ENCODE measurements around the gene EPB41L4A.
A peak's percentile ranks its signal among the peaks of the same experiment; 100 is the strongest.

Gene EPB41L4A

DNA sequence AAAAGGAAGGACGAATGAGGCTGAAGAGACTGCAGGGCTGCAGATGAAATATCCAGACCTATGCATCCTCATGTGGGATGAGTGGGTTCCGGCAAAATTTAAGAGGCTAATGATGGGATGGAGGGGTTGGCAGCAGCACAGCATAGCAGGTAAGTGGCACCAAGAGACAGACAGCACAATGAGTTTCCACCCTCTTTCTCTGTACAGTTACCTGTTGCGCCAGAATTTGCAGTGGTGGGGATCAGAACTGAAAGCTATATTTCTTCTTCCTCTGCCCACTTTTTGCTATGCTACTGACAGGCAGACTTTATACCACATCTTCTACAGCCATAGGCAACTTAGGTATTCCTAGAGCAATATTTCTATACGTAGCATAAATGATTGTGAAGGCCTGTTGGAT lies 227.0 kb downstream of the EPB41L4A start:
- H3K27ac ChIP-seq, result no peak overlapping the region
- TF ChIP-seq, protein P1, sequence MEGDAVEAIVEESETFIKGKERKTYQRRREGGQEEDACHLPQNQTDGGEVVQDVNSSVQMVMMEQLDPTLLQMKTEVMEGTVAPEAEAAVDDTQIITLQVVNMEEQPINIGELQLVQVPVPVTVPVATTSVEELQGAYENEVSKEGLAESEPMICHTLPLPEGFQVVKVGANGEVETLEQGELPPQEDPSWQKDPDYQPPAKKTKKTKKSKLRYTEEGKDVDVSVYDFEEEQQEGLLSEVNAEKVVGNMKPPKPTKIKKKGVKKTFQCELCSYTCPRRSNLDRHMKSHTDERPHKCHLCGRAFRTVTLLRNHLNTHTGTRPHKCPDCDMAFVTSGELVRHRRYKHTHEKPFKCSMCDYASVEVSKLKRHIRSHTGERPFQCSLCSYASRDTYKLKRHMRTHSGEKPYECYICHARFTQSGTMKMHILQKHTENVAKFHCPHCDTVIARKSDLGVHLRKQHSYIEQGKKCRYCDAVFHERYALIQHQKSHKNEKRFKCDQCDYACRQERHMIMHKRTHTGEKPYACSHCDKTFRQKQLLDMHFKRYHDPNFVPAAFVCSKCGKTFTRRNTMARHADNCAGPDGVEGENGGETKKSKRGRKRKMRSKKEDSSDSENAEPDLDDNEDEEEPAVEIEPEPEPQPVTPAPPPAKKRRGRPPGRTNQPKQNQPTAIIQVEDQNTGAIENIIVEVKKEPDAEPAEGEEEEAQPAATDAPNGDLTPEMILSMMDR (conservative IDR thresholded peaks at IDR 0.05), result no peak

DNA sequence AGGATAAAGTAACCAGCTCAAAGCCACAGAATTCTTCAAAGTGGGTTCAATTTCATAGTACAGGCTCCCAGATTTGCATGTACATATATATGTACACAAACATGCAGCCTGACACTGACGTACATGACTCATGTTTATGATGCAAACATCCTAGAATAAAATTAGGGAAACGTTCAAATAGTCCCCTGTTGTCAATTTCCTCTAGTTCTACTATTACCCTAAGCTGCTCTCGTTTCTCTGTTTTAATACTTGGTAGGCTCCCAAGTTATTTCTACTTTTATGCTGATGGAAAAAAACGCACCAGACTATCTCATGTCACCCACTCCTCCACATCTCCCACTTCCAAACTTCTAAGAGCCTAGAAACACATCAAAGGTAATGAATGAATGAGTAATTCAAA lies 229.7 kb downstream of the EPB41L4A start:
- H3K27ac ChIP-seq, result no peak overlapping the region
- TF ChIP-seq, protein P1 (conservative IDR thresholded peaks at IDR 0.05), result no peak

DNA sequence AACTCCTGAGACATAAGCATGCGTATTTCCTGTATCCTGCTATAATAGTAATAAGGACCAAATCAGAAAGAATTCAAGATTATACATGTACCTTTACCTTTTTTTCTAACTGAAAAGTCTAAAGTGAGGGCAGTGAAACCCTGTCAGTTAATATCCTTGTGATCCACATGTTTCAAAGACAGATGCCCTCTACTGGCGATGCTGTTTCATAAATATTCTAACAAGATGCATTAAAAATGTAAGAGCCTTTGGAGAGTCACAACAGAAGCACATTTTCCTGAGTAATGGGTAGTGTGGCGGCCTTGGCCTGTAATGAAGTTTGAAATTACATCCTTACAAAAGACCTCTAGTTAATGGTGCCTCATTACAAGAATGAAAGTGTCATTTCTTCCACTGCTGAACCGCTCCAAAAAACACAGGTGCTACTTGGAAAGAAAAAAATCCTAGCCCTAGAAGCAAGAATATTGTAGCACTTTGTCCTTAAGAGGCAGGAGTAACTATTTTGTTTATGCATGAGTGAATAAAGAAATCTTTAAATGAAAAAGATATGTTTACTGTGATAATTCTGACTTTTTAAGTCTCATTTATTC lies 232.6 kb downstream of the EPB41L4A start:
- no peak overlapping the region for H3K27ac ChIP-seq
- TF ChIP-seq, protein P1 (conservative IDR thresholded peaks at IDR 0.05), result peak; percentile 87

DNA sequence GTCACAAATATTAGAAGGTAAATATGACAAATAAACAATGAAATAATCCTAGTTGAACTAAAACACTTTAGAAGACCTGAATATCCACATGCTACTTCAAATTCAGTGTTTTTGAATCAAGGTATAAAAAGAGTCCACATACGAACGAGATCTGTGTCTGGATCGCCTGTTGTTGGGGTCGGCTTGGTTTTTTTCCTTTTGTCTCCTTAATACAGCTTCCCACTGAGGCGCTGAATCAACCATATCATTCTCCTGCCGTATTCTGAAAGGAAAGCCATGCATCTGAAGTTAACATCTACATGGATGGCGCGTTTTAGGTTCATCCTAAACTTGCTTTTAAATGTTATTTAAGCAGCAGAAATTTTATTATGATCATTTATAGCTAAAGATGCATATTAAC lies 235.2 kb downstream of the EPB41L4A start:
- no peak overlapping the region for H3K27ac ChIP-seq
- TF ChIP-seq, protein P1 (conservative IDR thresholded peaks at IDR 0.05), result no peak

DNA sequence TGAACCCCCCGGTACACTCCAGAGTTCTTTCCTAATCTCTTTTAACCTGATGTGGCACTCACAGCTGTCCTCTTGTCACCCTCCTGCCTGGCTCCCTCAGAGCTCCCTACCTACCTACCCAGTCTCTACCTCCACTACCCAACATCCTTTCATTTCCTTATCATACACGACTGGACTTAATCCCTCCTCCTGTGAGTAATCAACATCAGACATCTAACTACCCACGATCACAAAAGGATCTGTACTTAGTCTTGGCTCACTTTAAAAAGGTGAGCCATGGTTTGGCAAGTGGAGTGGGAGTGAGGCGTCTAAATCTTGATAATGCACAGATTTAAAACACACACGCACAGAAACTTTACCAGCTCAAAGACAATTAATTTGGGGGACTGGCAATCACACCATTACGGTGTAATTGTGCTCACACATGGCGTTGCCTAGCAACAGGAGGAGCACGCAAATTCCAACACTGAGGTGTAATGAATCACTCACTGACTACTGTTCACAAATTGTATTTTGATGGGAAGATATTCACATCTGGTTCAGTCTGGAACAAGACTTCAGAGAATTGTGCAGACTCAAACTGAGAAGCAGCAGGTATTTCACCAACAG lies 235.9 kb downstream of the EPB41L4A start:
- TF ChIP-seq, protein P1 (conservative IDR thresholded peaks at IDR 0.05), result no peak
- no peak overlapping the region for H3K27ac ChIP-seq

DNA sequence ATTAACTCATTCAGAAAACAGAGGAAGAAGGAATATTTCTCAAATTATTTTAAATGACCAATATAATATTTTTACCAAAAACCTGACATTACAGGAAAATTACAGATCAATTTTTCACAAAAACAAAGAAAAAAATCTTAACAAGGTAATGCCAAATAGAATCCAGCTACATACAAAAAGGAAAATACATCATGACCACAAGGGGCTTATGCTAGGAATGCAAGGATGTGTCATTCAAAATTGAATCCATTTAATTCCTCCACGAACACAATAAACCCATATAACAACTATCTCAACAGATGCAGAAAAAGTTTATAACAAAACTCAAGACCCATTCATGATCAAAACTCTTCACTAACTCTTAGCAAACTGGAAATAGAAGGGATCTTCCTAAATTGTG lies 239.8 kb downstream of the EPB41L4A start:
- TF ChIP-seq, protein P1 (conservative IDR thresholded peaks at IDR 0.05), result peak; percentile 31; the same call in 1 of the 2 replicates
- no peak overlapping the region for H3K27ac ChIP-seq

DNA sequence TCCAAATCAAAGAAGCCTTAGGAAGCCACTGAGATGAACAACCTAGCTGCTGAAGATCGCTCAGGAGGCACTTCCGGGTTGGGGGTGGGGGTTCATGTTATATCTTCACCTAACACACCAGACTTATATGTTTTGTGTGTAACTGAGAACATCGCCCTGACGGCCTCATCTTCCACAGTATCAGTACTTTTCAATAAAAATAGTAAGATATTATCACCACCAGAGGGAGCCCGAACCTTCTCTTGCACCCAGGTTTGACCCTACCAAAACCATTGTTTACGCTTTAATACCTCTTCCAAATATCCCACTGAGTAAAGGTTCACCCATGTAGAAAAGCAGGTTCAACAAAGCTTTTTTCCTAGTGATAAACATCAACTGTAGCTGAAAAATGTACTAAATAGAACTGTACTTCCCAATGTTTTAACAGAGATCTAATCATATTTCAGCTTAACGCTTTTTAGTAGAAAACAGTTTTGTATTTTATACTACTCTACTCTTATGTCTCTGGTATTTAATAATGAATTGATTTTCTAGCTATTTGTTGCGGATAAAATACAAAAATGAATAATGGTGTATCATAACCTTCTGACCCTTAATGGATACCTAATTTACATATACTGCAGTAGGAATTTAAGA lies 244.0 kb downstream of the EPB41L4A start:
- TF ChIP-seq, protein P1 (conservative IDR thresholded peaks at IDR 0.05), result peak; percentile 88
- H3K27ac ChIP-seq, result peak overlapping the region; percentile 15; the same call in 1 of the 2 replicates

Data from VCaP (cell line).